Endothelial cell (in vitro differentiated cells): ENCODE measurements around the gene CAAP1. TPM values are rescaled to one million over a fixed set of nuclear protein-coding genes. Genes with fewer than 3 reads are reported as not detected.

ENCODE experiments used
- DNase-seq: peaks from one replicate; pipeline ENCODE4 v3.0.0; 2021; ENCODE audit warnings: low spot score
- H3K27ac Mint-ChIP-seq: one replicate; pipeline ENCODE4 v1.8.0; 2021; ENCODE audit warnings: mixed read lengths, inconsistent platforms; ENCODE audit not compliant: unreplicated experiment
- H3K27me3 Mint-ChIP-seq: one replicate; pipeline ENCODE4 v1.8.0; 2021; ENCODE audit warnings: mild to moderate bottlenecking, moderate library complexity, mixed read lengths, inconsistent platforms; ENCODE audit not compliant: unreplicated experiment
- H3K36me3 Mint-ChIP-seq: one replicate; pipeline ENCODE4 v1.8.0; 2021; ENCODE audit warnings: mild to moderate bottlenecking, low read depth, mixed read lengths, inconsistent platforms; ENCODE audit not compliant: unreplicated experiment
- H3K4me1 Mint-ChIP-seq: one replicate; pipeline ENCODE4 v1.8.0; 2021; ENCODE audit warnings: mild to moderate bottlenecking, mixed read lengths, inconsistent platforms; ENCODE audit not compliant: unreplicated experiment
- H3K4me3 Mint-ChIP-seq: one replicate; pipeline ENCODE4 v1.8.0; 2021; ENCODE audit warnings: mild to moderate bottlenecking, mixed read lengths, inconsistent platforms; ENCODE audit not compliant: unreplicated experiment
- H3K9me3 Mint-ChIP-seq: one replicate; pipeline ENCODE4 v1.8.0; 2021; ENCODE audit warnings: mixed read lengths, inconsistent platforms; ENCODE audit not compliant: unreplicated experiment
- CTCF ChIP-seq: fragments of 200-600 bp; sonication (generic); IDR thresholded peaks from one replicate; pipeline ENCODE4 v1.5.0; 2021; ENCODE audit warnings: antibody characterized with exemption; ENCODE audit not compliant: unreplicated experiment
- total RNA-seq: library from RNA; stranded (reverse); fragmentation: NEBNext Ultra II Directional; extraction: Animal tissue kit (Norgen Biotek cat#: 25700); gene quantifications from one replicate; pipeline ENCODE4 v1.2.1, GENCODE V29; 2021; ENCODE audit not compliant: unreplicated experiment

Gene CAAP1
- total RNA-seq, 1 donor from 2014 or later: 10.1 TPM

DNA sequence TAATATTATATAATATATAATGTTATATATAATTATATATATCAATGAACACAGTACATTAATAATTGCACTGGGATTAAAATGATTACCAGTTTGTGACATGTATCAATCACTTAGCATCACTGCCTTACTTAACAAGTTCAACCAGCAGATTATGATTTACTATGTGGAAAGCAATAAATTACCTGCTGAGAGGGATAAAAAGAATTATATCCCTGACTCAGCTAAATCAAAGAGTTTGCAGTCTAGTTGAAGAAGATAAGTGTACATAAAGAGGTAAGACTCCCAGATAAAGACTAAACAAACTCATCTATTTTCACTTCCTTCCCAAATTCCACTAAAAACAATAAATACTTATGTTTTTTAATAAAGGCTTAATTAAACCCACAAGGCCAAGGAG lies 43.2 kb upstream of the CAAP1 start:
- H3K9me3 Mint-ChIP-seq: no peaks in the 10 kb centered on the region
- H3K4me1 Mint-ChIP-seq: peaks cover 19% of the 10 kb centered on the region
- no peak for TF ChIP-seq CTCF
- peaks cover 14% of the 10 kb centered on the region for H3K36me3 Mint-ChIP-seq
- no peak overlapping the region for H3K4me3 Mint-ChIP-seq
- no peak for DNase-seq
- H3K27me3 Mint-ChIP-seq: peaks cover 2% of the 10 kb centered on the region
- no peak overlapping the region for H3K27ac Mint-ChIP-seq

DNA sequence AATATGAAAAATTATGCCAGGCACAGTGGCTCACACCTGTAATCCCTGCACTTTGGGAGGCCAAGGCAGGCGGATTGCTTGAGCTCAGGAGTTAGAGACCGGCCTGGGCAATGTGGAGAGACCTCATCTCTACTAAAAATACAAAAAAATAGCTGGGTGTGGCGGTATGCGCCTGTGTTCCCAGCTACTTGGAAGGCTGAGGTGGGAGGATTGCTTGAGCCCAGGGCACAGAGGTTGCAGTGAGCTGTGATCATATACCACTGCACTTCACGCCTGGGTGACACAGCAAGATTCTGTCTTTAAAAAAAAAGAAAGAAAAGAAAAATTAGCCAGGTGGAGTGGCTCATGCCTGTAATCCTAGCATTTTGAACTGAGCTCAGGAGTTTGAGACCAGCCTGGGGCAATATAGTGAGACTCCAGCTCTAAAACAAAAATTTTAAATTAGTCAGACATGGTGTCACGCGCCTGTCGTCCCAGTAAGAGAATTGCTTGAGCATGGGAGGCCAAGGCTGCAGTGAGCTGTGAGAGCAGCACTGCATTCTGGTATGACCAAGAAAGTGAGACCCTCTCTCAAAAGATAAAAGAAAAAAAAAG lies 36.4 kb upstream of the CAAP1 start:
- Mint-ChIP-seq H3K4me3 (no peak overlapping the region), H3K9me3 (no peaks in the 10 kb centered on the region), H3K27me3 (no peaks in the 10 kb centered on the region), H3K36me3 (peaks cover 18% of the 10 kb centered on the region), H3K4me1 (no peaks in the 10 kb centered on the region), H3K27ac (no peak overlapping the region)
- no peak for TF ChIP-seq CTCF
- no peak for DNase-seq

- Mint-ChIP-seq H3K36me3 (peaks cover 26% of the 10 kb centered on the region), H3K4me1 (no peaks in the 10 kb centered on the region), H3K27me3 (no peaks in the 10 kb centered on the region), H3K9me3 (no peaks in the 10 kb centered on the region), H3K4me3 (no peak overlapping the region), H3K27ac (no peak overlapping the region)
- TF ChIP-seq CTCF: no peak
- no peak for DNase-seq
Measured at GRCh38 chr9:26925609-26926008, 33.0 kb upstream of the CAAP1 start.

GRCh38 chr9:26919698-26920097 lies 27.1 kb upstream of the CAAP1 start:
- no peak overlapping the region for H3K4me3 Mint-ChIP-seq
- H3K27ac Mint-ChIP-seq: no peak overlapping the region
- no peak for DNase-seq
- H3K27me3 Mint-ChIP-seq: no peaks in the 10 kb centered on the region
- no peaks in the 10 kb centered on the region for H3K9me3 Mint-ChIP-seq
- H3K36me3 Mint-ChIP-seq: peaks cover 34% of the 10 kb centered on the region
- TF ChIP-seq CTCF: no peak
- H3K4me1 Mint-ChIP-seq: no peaks in the 10 kb centered on the region

DNA sequence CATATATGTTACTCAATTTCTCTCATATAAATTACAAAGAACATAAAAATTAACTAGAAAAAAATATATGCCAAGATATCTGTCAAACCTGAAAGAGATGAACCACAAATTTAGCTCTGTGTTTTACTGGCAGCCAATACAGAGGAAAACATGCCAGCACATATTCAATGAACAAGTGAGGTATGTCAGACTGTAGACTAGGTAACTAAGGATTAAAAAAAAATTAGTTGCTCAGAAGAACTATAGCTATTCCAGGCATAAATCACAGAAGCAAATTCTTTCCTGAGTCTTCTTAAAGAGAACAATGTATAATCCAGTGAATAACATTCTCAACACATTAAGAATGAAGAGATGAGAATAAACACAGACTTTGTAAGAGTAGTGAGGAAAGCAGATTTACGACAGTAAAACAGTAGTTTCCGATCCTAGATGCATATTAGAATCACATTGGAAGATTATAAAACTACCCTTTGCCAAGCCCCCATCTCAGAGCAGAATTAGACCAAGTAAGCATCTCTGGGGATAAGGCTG lies 20.6 kb upstream of the CAAP1 start:
- Mint-ChIP-seq H3K36me3 (peaks cover 27% of the 10 kb centered on the region), H3K27me3 (no peaks in the 10 kb centered on the region), H3K4me1 (no peaks in the 10 kb centered on the region), H3K9me3 (no peaks in the 10 kb centered on the region), H3K27ac (no peak overlapping the region), H3K4me3 (no peak overlapping the region)
- DNase-seq: no peak
- TF ChIP-seq CTCF: no peak
